ENCODE results near the gene POU2F3. TPM values are rescaled to one million over a fixed set of nuclear protein-coding genes. Genes with fewer than 3 reads are reported as not detected.

POU2F3 gene
- total RNA-seq, 6 experiments from 2014 or later: not detected

- H3K27me3 Mint-ChIP-seq (ENCODE audit: insufficient read depth): no peaks in the 10 kb centered on the region; the same call in 1 of the 2 replicates
- peaks cover 15% of the 10 kb centered on the region for H3K36me3 Mint-ChIP-seq (ENCODE audit: low read depth)
- H3K9me3 Mint-ChIP-seq: no peaks in the 10 kb centered on the region
- H3K4me1 Mint-ChIP-seq (ENCODE audit: low read depth): peaks cover 43% of the 10 kb centered on the region
- DNase-seq: no peak
- TF ChIP-seq CTCF (IDR thresholded peaks at IDR 0.05): no peak
- peak overlapping the region; percentile 53 for H3K27ac Mint-ChIP-seq
- H3K4me3 Mint-ChIP-seq: no peak overlapping the region
These were observed 123.5 kb downstream of the POU2F3 start for GRCh38 chr11:120363436-120363835.

- TF ChIP-seq CTCF (IDR thresholded peaks at IDR 0.05): no peak
- Mint-ChIP-seq H3K27me3 (ENCODE audit: insufficient read depth) (no peaks in the 10 kb centered on the region; the same call in 1 of the 2 replicates), H3K4me1 (ENCODE audit: low read depth) (peaks cover 44% of the 10 kb centered on the region), H3K4me3 (no peak overlapping the region), H3K9me3 (no peaks in the 10 kb centered on the region), H3K36me3 (ENCODE audit: low read depth) (peaks cover 11% of the 10 kb centered on the region), H3K27ac (0 out of 2 replicates have a peak overlapping the region, but pooled peaks have one; percentile 1)
- DNase-seq: no peak
These were observed 125.6 kb downstream of the POU2F3 start for GRCh38 chr11:120365512-120365911.

Other genes with a start within 250 kb of the POU2F3 start
- gene TRIM29, start 102.0 kb upstream of the POU2F3 start, total RNA-seq (2021; fragmentation: NEBNext Ultra II Directional; extraction: Animal tissue kit (Norgen Biotek cat#: 25700)): 1 to 10 TPM; 1.5 to 3.2 (median 3.1) TPM
- gene OAF, start 29.1 kb upstream of the POU2F3 start, total RNA-seq (2021; fragmentation: NEBNext Ultra II Directional; extraction: Animal tissue kit (Norgen Biotek cat#: 25700)): 100 to 1,000 TPM; 111 to 143 (median 123) TPM
- 10 to 100 TPM in 1 of 6 experiments, 1 to 10 TPM in 5; 7.8 to 10.2 (median 8.6) TPM for gene TLCD5, start 85.2 kb downstream of the POU2F3 start, total RNA-seq (2021; fragmentation: NEBNext Ultra II Directional; extraction: Animal tissue kit (Norgen Biotek cat#: 25700))
- gene ARHGEF12, start 96.3 kb downstream of the POU2F3 start, total RNA-seq (2021; fragmentation: NEBNext Ultra II Directional; extraction: Animal tissue kit (Norgen Biotek cat#: 25700)): 10 to 100 TPM; 72.9 to 95.1 (median 85.0) TPM